ENCODE results near the gene DRGX.

Gene DRGX

DNA sequence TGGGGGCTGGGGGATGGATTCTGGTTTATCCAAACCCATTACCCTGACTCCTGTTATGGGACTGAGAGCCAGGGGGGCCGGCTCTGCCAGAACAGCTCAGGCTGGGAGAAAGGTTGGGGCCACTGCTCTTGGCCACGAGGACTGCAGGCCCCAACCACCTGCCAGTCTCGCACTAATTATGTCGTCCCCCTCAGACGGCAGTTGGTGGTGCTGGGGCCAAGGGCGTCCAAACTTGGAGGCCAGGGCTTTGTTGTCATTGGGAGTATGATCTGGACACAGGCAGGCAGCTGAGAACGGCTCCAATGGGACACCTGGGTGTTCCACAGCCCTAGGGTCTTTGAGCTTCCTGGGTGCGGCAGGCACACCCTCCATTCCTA, 34.7 kb downstream of the DRGX start:
- DNase-seq, result no peak

DNA sequence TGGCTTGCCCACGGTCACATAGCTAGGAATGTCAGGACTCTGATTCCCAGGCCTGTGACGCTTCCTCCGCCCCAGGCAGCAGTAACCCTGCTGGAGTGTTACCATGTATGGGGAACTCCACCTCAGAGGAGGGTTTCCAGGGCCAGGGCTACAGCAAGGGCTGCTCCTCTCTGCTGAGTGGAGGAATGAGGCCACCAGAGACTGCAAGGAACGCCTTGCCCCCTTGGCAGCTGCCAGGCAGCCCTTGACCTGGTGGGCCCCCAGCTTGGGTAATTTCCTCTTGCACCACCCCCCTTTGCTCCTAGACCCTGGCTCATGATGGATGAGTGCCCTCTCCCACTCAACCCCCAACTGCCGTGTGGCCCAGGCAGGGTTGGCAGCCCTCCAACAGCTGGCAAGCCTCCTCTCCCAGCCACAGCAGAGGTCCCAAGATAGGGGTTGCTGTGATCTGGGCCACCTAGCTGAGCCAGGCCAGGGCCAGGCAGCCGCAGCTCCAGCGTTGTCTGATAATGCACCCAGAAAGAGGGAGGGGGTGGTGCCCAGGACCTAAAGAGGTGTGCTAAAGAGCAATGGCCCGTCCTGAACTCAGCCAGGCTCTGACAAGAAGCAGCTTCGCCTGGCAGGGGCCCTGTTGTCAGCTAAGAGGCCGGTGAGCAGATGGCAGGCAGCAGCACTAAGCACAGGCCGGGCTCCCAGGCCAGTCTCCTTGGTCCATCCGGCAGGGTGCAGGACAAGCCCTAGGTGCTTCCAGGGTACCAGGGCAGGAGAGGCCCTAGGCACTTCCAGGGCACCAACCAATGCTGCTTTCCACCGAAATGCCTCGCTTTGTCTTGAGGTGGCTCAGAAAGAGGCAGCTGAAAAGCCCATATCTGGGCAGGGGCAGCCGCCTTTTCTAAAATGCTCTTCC, 35.4 kb downstream of the DRGX start:
- DNase-seq, result no peak

DNA sequence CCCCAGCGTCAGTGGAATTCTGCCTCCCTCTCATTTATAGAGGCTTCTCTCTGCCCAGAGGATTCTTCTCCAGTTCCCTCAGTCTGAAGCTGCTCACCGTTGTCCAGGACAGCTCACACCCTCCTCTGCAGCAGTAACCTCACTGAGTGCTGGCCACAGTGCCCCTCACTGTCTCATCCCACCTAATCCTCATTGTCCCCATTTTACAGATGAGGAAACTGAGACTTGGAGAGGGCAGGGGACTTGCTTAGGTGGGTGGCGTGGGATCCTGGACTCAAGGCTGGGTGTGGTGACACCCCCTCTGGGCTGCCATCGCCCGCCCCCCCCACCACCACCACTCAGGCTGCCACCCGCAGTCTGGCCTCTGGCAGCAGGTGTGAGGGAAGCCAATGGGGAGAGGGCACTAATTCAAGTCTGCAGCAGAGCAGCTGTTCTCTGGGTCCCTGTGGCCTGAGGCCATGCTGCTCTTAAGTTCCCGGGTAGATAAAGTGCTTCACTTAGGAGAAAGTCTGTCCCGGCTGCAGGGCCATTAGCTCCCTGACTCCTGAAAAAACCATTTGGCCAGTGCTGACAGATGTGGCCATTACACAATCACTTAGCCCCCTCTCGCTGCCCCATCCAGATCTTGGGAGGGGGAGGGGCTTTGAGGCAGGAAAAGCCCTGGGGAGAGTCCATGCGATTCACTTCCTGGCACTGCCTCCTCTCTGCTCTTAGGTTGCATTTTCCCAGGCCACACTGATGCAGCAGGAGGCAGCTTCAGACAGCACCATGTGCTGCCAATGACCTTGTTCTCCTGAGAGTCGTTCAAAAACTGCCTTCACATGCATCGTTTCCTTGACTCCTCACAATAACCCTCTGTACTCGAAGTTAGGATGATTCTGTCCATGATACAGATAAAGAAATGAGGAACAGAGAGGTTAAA, 36.3 kb downstream of the DRGX start:
- no peak for DNase-seq

DNA sequence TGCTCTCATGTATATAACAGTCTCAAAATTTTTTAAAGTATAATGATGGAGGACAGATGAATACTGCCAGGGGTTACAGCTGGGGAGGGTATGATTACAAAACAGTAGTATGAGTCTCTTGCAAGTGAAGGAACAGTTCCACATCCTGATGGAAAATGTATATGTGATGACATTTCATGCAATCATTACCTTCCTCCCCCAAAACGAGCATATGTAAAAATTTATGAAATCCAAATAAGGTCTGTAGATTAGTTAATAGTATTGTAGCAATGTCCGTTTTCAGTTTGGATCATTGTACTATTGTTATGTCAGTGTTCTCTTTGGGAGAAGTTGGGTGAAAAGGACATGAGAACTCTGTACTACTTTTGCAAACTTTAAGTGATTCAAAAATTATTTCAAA, 38.0 kb downstream of the DRGX start:
- no peak for DNase-seq

DNA sequence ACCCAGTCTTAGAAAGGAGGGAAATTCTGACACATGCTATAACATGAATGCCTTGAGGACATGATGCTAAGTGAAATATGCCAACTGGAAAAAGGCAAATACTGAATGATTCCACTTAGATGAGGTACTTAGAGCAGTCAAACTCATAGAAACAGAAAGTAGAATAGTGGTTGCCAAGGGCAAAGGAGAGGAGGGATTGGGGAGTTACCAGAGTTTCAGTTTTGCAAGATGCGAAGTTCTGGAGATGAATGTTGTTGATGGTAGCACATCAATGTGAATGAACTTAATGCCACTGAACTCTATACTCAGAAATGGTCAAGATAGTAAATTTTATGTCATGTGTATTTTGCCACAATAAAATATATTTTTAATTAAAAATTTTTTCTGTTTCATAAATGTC, 38.9 kb downstream of the DRGX start:
- DNase-seq, result no peak

DNA sequence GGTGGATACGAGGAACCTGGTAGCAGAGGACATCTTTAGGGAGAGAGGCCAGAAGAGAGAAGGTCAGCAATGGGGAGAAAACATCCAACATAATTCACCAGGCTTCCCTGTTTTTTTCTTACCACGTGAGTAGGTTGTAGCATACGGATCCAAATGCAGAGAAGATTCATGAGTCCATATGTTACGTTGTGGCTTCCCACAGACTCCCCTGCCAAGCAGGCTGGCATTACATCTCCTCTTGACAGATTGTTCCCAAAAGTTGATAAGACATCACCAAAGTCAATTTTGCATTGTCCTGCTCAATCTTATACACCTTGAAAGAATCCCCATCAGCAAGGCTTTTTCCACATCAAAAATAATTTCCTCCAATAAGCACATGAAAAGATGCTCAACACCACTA, 39.7 kb downstream of the DRGX start:
- DNase-seq, result no peak

DNA sequence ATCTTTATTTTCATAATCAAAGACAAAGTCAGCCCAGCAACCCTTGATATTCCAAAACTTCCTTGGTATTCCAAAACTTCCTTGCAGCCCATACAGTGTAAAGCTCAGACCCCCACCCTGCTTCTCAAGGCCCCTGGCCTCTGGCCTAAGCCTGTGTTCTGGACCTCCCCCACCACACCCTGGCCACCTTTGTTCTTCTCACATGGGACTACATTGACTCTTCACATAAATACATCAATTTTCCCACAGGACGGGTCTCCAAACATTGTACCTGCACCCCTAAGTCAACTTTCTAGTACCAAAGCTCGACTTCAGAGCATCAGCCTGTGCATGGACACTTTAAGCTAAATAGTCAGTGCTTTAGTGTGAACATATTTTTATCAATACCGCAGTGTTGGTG, 40.7 kb downstream of the DRGX start:
- no peak for DNase-seq

DNA sequence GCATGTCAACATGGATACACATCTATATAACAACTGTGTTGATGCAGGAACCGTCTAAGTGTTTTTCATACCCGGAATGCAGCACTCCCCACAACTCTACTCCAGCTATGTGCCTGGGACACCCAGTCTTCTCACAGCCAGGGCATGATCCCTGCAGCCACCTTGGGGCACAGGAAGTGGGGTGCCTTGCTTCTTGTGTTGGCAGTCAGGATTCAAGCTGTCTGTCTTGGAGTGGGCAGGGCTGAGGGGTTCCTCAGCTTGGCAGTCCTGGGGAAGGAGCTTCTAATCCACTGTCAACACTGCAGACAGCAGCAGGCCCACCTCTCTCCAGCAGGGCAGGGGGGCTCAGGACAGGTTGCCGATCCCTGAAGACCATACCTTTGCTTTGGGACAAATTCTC, 41.3 kb downstream of the DRGX start:
- DNase-seq, result no peak

DNA sequence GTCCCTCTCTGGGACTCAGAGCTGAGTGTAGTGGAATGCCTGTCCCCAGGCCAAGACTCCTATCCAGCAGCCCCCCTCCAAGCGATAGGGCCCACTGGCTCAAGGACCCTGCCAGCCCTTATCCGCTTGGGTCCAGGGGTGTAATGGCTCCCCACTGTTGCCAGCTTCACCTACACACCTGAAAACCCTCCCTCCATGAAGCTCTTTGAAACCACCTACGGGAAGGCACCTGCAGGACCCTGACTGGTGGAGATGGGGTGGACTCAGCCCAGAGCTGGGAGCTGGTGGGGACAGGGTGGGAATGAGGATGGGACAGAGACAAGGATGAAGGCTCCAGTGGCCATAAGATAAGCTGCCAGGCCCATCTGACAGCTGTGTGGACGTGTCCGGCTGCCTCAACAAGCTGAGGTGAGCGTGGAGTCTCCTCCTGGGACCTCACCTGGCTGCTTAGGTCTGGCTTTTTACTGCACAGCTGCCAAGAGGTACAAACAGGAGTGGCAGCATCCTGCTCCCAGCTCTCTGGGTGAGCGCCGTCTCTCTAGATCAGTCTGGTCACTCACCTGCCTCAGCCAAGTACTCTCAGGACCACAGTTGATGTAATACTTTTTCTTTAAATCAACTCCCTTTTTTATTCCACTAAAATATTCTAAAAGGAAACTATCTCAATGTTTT, 41.9 kb downstream of the DRGX start:
- no peak for DNase-seq

DNA sequence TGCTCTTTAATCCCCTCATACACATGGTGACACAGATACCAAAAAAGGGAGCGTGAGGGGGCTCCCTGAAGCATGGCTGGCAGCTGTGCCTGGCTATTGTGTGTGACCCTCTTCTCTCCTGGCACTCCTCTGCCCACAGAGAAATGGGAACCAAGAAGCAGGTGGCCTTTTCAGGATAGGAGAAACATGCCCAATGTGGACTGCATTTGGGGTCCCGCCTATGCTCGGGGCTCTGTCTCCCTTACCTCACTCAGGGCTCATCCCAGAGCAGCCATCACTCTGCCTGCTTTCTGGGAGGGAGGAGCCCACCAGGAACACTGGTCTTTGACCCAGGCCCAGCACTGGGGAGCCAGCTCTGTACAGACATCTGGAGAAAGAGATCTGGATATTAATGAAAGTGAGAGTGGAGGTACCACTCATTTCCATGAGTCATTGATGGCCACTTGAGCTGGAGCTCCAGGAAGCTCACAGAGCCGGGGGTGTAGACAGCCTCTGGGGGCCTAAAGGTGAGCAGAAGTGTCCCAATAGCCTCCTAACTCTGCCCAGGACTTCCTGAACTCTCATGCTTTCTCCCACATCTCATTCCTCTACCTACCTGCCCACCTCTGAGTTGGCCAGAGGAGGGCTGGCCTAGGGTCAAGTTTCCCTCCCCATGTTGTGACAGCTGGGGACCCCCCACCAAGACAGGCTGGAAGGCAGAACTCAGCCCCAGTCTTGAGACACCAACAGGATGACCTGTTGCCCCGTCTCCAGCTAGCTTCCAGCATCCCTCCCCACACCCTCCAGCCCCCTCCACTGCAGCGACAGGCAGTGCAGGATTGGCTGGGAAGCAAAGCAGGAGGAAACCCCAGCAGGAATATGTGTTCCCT, 42.6 kb downstream of the DRGX start:
- DNase-seq, result no peak

DNA sequence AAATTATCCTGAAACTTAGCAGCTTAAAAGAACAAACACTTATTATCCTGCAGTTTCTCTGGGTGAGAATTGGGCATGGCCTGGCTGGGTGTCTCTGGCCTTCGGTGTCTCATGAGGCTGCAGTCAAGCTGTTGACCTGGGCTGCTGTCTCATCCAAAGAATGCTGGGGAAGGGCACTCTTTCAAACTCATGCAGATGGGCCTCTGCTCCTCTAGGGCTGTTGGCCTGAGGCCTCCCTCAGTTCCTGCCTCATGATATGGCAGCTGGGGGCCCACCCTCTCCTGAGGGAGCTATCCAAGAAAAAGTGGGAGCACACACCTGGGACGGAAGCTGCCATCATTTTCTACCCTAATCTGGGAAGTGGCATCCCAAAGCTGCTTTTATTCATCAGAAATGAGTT, 43.6 kb downstream of the DRGX start:
- no peak for DNase-seq

DNA sequence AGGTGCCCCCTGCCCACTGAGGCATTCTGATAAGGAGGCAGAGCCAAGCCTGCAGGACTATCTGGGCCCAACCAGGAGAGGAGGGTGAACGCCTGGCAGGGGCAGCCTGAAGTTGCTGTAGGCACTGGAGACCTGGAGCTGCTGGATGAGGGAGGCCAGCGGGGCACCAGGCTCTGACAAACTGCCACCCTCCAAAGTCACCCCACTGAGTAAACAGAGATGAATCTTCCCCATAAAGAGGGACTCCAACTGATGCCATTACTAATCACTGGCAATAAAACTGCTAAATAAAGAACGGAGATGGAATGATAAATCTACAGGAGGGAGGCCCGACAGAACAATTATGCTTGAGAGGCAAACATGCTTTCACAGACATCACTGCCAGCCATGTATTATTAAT, 44.2 kb downstream of the DRGX start:
- DNase-seq, result no peak

DNA sequence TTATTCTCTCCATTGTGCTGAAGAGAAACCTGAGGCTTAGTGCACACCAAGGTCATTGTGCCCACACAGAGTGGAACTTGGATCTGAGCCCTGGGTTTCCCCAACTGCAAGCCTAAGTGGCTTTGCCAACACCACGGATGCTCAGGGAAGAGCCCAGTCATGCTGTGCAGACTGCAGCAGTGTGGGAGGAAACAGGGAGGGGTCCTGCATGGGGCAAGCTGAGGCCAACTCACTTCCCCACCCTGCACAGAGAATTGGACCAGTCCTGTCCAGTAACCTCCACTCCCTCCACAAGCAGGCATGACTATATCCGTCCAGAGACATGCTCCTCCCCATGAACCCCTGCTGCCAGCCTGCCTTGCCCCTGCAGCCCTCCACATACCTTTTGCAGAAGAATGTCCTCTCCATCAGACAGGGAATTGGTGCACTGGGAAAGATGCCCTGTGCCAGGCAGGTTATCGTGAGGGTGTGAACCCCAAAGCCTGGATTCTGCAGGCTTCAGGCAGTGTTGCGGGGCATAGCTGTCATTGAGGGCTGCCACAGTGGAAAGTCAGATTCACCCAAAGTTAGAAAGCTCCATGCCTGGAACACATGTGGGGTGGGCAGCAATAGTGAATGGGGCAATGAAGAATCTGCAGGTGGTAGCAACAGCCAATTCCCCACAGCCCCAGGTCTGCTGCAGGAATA, 44.9 kb downstream of the DRGX start:
- DNase-seq, result no peak

DNA sequence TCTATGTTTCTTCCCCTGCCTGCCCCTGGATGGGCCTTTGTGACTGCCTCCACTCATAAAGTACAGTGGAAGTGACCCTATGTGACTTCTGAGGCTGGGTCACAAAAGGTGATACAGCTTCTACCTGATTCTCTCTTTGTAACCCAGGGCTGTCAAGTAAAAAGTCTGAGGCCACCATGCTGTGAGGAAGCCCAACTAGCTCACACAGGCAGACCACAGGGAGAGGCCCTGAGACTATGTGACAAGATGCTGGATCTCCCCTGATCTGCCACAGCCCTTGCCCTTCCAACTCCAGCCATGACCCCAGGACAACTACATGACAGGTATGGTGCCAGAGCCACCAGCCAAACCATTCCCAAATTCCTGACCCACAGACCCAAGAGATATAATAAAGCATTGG, 45.8 kb downstream of the DRGX start:
- no peak for DNase-seq

DNA sequence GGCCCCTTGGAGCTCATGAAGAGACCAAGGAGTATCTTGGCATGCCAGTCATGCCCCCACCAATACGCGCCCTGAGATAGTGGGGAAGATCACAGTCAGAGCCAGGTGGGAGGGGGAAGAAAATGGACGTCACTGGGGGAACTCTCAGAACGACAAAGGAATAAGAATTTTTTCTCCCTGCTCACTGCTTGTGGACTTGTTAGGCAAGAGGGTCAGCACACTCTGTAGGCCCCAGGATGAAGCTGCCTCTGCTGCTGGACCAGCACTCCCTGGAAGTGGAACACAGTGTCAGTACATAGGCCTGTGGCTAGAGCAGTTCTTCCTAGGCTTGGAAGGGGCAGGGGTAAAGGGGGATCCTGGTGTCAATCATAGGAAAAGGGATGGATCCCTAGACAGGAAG, 46.5 kb downstream of the DRGX start:
- DNase-seq, result no peak

DNA sequence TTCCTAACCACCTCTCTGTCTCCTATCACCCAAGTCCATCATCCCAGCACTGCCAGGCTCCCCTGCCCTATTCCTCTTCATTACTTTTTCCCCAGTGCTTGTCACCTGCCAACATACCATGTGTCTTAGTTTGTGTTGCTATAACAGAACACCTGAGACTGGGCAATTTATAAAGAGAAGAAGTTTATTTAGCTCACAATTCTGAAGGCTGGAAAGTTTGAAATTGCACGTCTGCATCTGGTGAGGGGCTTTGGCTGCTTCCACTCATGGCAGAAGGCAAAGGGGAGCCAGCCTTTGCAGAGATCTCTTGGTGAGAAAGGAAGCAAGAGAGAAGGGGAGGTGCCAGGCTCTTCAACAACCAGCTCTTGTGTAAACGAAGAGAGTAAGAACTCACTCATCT, 47.3 kb downstream of the DRGX start:
- no peak for DNase-seq

DNA sequence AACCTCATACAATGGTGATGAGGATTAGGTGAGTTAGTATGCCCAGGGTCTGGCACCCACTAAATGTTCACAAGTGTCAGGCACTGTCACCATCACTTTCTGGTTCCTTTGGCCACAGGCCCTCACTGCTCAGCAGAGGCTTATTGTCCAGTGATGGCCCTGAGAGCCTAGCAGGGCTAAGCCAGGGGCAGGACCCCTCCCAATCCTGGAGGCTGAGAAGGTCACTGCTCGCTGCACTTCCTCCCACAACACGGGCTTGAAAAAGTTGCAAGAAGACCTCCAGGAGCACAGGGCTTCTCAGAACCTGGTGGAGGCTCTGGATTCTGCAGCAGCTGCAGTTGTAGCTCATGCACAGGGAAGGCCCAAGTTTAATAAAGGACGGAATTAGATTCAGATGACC, 48.1 kb downstream of the DRGX start:
- no peak for DNase-seq

DNA sequence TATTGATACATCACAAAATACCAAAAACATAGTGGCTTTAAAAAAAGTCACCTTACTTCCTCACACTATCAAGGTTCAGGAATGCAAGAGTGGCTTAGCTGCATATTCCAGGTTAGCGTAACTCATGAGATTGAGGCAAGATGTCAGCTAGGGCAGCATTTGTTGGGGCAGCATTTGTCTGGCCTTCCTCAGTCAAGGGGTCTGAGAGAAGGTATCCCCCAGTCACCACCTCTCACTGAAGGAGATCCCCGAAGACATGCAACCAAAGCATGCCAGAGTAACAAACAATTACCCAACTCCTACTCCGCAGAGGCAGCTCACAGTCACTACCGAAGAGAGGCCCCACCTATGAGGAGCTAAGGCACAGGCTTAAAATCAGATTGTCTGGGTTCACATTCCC, 48.5 kb downstream of the DRGX start:
- DNase-seq, result no peak

DNA sequence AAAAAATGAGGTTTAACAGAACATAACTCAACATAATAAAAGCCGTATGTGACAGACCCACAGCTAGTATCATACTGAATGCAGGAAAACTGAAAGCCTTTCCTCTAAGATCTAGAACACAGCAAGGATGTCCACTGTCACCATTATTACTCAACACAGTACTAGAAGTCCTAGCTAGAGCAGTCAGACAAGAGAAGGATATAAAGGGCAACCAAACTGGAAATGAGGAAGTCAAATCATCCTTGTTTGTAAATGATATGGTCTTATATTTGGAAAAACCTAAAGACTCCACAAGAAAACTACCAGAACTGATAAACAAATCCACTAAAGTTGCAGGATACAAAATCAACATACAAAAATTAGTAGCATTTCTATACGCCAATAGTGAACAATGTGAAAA, 51.0 kb downstream of the DRGX start:
- DNase-seq, result no peak

DNA sequence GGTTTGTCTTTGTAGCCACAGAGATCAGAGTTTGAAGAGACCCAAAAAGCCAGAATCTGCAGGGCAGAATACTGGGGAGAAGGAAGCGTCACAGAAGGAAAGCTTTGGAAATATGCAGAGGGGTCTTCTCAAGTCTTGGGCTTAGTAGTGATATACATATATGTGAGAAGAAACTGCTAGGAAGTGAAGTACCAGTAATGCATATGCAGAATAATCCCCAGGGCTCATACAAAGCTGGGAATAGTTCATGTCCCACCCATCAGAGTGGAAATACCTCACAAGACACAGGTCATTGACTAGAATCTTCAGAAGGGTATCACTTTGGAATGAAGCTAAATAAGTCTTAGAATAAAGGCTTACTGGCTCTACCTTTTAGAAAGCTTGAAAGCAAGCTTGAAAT, 57.3 kb downstream of the DRGX start:
- no peak for DNase-seq

DNA sequence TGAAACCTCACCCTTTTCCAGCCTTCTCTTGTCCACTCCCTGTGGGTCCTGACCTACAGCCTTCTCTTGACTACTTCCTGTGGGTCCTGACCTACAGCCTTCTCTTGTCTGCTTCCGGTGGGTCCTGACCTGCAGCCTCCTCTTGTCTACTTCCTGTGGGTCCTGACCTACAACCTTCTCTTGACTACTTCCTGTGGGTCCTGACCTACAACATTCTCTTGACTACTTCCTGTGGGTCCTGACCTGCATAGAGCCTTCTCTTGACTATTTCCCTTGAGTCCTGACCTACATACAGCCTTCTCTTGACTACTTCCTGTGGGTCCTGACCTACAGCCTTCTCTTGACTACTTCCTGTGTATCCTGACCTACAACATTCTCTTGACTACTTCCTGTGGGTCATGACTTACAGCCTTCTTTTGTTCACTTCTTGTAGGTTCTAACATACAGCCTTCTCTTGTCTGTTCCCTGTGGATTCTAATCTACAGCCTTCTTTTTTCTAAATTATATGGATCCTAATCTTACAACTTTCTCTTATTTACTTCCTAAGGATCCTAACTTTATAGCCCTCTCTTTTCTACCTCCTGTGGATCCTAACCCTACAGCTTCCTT, 60.4 kb downstream of the DRGX start:
- no peak for DNase-seq

DNA sequence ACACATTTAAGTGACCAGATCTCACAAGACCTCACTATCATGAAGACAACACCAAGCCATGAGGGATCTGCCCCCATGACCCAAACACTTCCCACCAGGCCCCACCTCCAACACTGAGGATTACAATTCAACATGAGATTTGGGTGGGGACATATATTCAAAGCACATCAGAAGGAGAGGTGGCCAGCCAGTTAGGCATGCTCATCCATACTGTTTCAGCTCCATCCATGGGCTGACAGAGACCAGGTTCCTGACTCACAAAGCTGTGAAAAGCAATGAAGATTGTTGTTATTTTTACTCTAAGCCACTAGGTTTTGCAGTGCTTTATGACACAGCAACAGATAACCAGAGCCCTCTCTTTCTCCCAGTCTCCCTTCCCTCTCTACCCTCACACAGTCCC, 60.9 kb downstream of the DRGX start:
- DNase-seq, result no peak

All from stimulated activated CD4-positive, alpha-beta T cell treated with anti-CD3 and anti-CD28 coated beads, Interleukin-2, amount 100 ng/mL, for 48 hours (primary cell).